Stomach (tissue), 9 donors: ENCODE measurements around the gene ITPA. TPM values are rescaled to one million over a fixed set of nuclear protein-coding genes. Genes with fewer than 3 reads are reported as not detected.
"Not testable (repeated sequence)": the region's sequence is repeated elsewhere in the genome, so short reads cannot be mapped to it uniquely, and the experiment has no call there.

Source experiments
- DNase-seq, 2 donors: peaks; one replicate each; pipeline versions ENCODE4 v3.0.0 to v3.0.0-alpha.2; 2013 to 2019
- H3K27ac ChIP-seq, 5 donors: fragments of 200-600 bp in 4 of 5; sonication (generic) in 4 of 5; one replicate each; pipeline ENCODE4 v1.5.1; 2013 to 2019; ENCODE audit warnings: mild to moderate bottlenecking in 1 of 5, moderate library complexity in 1 of 5
- H3K27me3 ChIP-seq, 3 donors: fragments of 200-600 bp; sonication (generic); one replicate each; pipeline ENCODE4 v1.5.1; 2017 to 2019; ENCODE audit warnings: mixed run types in 1 of 3
- H3K36me3 ChIP-seq, 4 donors: fragments of 200-600 bp; sonication (generic); 1 replicate in 3 of 4; 2 replicates in 1 of 4; pipeline ENCODE4 v1.5.1; 2016 to 2019
- H3K4me1 ChIP-seq, 4 donors: fragments of 200-600 bp; sonication (generic); one replicate each; pipeline ENCODE4 v1.5.1; 2016 to 2019
- H3K4me3 ChIP-seq, 4 donors: fragments of 200-600 bp; sonication (generic) in 3 of 4; one replicate each; pipeline ENCODE4 v1.5.1; 2016 to 2019; ENCODE audit warnings: mild to moderate bottlenecking in 1 of 4
- H3K9me3 ChIP-seq, 4 donors: fragments of 200-600 bp; sonication (generic); one replicate each; pipeline ENCODE4 v1.5.1; 2016 to 2019
- CTCF ChIP-seq, 7 experiments: fragments of 450-650 bp in 4 of 7; fragments of 200-600 bp in 3 of 7; sonication (generic) in 3 of 7; IDR thresholded peaks; one replicate each; pipeline ENCODE4 v1.5.1; 2016 to 2019; ENCODE audit warnings: antibody characterized with exemption in 7 of 7, control low read depth in 2 of 7, mild to moderate bottlenecking in 1 of 7
- EP300 ChIP-seq: sonication (generic); formaldehyde crosslinking; IDR thresholded peaks from one replicate; pipeline ENCODE4 v1.6.1; 2017; ENCODE audit warnings: antibody characterized with exemption
- POLR2A ChIP-seq, 4 donors: fragments of 450-650 bp; IDR thresholded peaks; one replicate each; pipeline ENCODE4 v1.6.1; 2016; ENCODE audit warnings: antibody characterized with exemption in 4 of 4, control low read depth in 2 of 4, mild to moderate bottlenecking in 1 of 4, moderate library complexity in 1 of 4
- POLR2AphosphoS5 ChIP-seq, 3 donors: sonication (generic); formaldehyde crosslinking; IDR thresholded peaks; one replicate each; pipeline ENCODE4 v1.6.1; 2016; ENCODE audit warnings: antibody characterized with exemption in 3 of 3
- WGBS, 5 donors: extraction: QIAGEN DNeasy Blood & Tissue Kit in 3 of 5; methylation state at CpG; one replicate each; pipeline versions ENCODE4 v1.1.5 to v1.1.7; 2013 to 2018; 5-methylcytosine and 5-hydroxymethylcytosine counted together
- intact Hi-C: fragments of 100-400 bp; cut with DNase I; formaldehyde crosslinking; loops from one replicate; pipeline ENCODE4 v1.15.1; 2023; ENCODE audit warnings: low total_unique reads
- polyA plus RNA-seq, 3 donors: library from polyadenylated mRNA; stranded (reverse); fragments of 200-250 nt; gene quantifications; one replicate each; pipeline ENCODE4 v1.2.3, GENCODE V29; 2013
- total RNA-seq, 5 donors: library from RNA; depleted of rRNA; stranded (reverse); fragments of >200 nt; gene quantifications; one replicate each; pipeline versions ENCODE4 v1.1.0 to v1.2.3, GENCODE V29; 2014 to 2016
- donor health status: healthy with polysubstance abuse.
- donor health status: Bipolar disorder and iron deficiency.
- donor health status: healthy.

The ITPA gene
- total and polyA plus RNA-seq, 8 donors, result 11.1 to 105 (median 48.7) TPM

GRCh38 chr20:3208786-3209256 lies 477 bp upstream of the ITPA start:
- Histone ChIP-seq H3K4me1 (peaks cover 11 to 34% (median 25%) of the 10 kb centered on the region in 4 donors), H3K9me3 (no peaks in the 10 kb centered on the region), H3K27me3 (no peaks in the 10 kb centered on the region), H3K27ac (peak overlapping the region; percentile 83 to 91 (median 87)), H3K4me3 (peak overlapping the region; percentile 73 to 94 (median 86)), H3K36me3 (peaks cover 0 to 9% (median 9%) of the 10 kb centered on the region in 4 donors)
- peak in 1 of 2 donors; percentile 32 for DNase-seq
- TF ChIP-seq POLR2A (IDR thresholded peaks at IDR 0.05) (no peak), EP300 (no peak), POLR2AphosphoS5 (IDR thresholded peaks at IDR 0.05) (no peak), CTCF (IDR thresholded peaks at IDR 0.05) (no peak)
- intact Hi-C loops, result no loop called here
- WGBS, 5 donors, result 1 to 5% (median 2%) methylated on average over 9 to 10 of the region's 10 CpGs

DNA sequence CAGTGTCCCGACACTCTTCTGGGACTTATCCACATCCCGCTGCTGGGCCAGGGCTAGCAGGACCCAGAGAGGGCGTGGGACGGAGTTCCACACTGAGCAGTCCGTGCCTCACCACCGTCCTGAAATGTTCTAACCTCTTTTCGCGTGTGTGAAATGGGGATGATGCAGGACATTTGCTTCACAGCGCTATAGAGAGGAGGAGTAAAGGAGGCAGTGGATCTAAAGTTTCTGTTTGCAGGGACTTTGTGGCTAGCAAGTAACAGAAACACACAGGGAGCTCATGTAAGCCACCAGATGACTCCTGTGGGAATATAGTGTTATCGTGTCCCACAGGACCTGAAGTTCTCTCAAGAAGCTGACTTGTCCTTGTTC lies 634 bp downstream of the ITPA start:
- TF ChIP-seq CTCF (IDR thresholded peaks at IDR 0.05) (no peak), POLR2A (IDR thresholded peaks at IDR 0.05) (no peak), POLR2AphosphoS5 (IDR thresholded peaks at IDR 0.05) (no peak), EP300 (no peak)

GRCh38 chr20:3210346-3210745 lies 1.0 kb downstream of the ITPA start:
- Histone ChIP-seq H3K4me1 (peaks cover 11 to 27% (median 21%) of the 10 kb centered on the region in 4 donors), H3K36me3 (peaks cover 2 to 24% (median 23%) of the 10 kb centered on the region in 4 donors), H3K9me3 (no peaks in the 10 kb centered on the region), H3K27ac (peak overlapping the region in 1 of 5 donors; percentile 87), H3K27me3 (no peaks in the 10 kb centered on the region), H3K4me3 (peak overlapping the region; percentile 73 to 94 (median 86))
- WGBS, 5 donors, result 48 to 75% (median 61%) methylated on average over 2 of the region's 2 CpGs
- TF ChIP-seq EP300 (no peak), CTCF (IDR thresholded peaks at IDR 0.05) (no peak), POLR2AphosphoS5 (IDR thresholded peaks at IDR 0.05) (no peak), POLR2A (IDR thresholded peaks at IDR 0.05) (no peak)
- intact Hi-C loops, result no loop called here
- no peak for DNase-seq

More for the DNA sequence above, 634 bp downstream of the ITPA start:
- Histone ChIP-seq H3K36me3 (peaks cover 0 to 20% (median 19%) of the 10 kb centered on the region in 4 donors), H3K27ac (peak overlapping the region in 4 of 5 donors; percentile 83 to 91 (median 88)), H3K4me3 (peak overlapping the region; percentile 73 to 94 (median 86)), H3K9me3 (no peaks in the 10 kb centered on the region), H3K27me3 (no peaks in the 10 kb centered on the region), H3K4me1 (peaks cover 11 to 28% (median 21%) of the 10 kb centered on the region in 4 donors)
- intact Hi-C loops, result no loop called here
- DNase-seq, result no peak
- 1 to 4% (median 1%) methylated on average over 8 to 10 of the region's 10 CpGs for WGBS, 5 donors

GRCh38 chr20:3213226-3213625 lies 3.9 kb downstream of the ITPA start:
- H3K4me3 ChIP-seq, result no peak overlapping the region
- intact Hi-C loops, result no loop called here
- no peak for DNase-seq
- no peak for TF ChIP-seq CTCF (IDR thresholded peaks at IDR 0.05)
- TF ChIP-seq POLR2A (IDR thresholded peaks at IDR 0.05), result no peak
- no peak for TF ChIP-seq POLR2AphosphoS5 (IDR thresholded peaks at IDR 0.05)
- H3K27ac ChIP-seq, result no peak overlapping the region
- no peaks in the 10 kb centered on the region for H3K27me3 ChIP-seq
- H3K4me1 ChIP-seq, result peaks cover 10 to 28% (median 21%) of the 10 kb centered on the region in 4 donors
- H3K9me3 ChIP-seq, result no peaks in the 10 kb centered on the region
- WGBS, 5 donors, result 69 to 90% (median 86%) methylated on average over 7 of the region's 7 CpGs
- peaks cover 7 to 48% (median 45%) of the 10 kb centered on the region in 4 donors for H3K36me3 ChIP-seq

- H3K27ac ChIP-seq, H3K4me3 ChIP-seq, intact Hi-C loops, DNase-seq, H3K27me3 ChIP-seq, H3K9me3 ChIP-seq: not testable (repeated sequence)
- H3K36me3 ChIP-seq, result peaks cover 11 to 55% (median 53%) of the 10 kb centered on the region in 4 donors
- 90 to 96% (median 94%) methylated on average over 7 of the region's 7 CpGs for WGBS, 5 donors
- H3K4me1 ChIP-seq, result peaks cover 11 to 23% (median 15%) of the 10 kb centered on the region in 4 donors
Measured at GRCh38 chr20:3215359-3215917, 6.1 kb downstream of the ITPA start.
